IMR-90 (cell line): ENCODE measurements around the gene GBA3.

Source experiments
- BHLHE40 ChIP-seq: fragments of 150-350 bp; IDR thresholded peaks from 2 replicates; pipeline ENCODE4 v1.6.1; 2016; ENCODE audit warnings: mild to moderate bottlenecking, low read depth, low read length
- CEBPB ChIP-seq: IDR thresholded peaks from 2 replicates; pipeline ENCODE4 v1.6.1; 2012; ENCODE audit warnings: low read depth, low read length, improper control_type of control experiment
- CHD1 ChIP-seq: IDR thresholded peaks from 2 replicates; pipeline ENCODE4 v1.6.1; 2012; ENCODE audit warnings: low read depth, low read length, improper control_type of control experiment
- FOS ChIP-seq: fragments of 150-350 bp; IDR thresholded peaks from 2 replicates; pipeline ENCODE4 v1.6.1; 2016; ENCODE audit warnings: low read depth, low read length
- MAZ ChIP-seq: IDR thresholded peaks from 2 replicates; pipeline ENCODE4 v1.6.1; 2012; ENCODE audit warnings: low read depth, mild to moderate bottlenecking, low read length, improper control_type of control experiment, moderate library complexity, borderline replicate concordance
- NFE2L2 ChIP-seq: fragments of 150-350 bp; IDR thresholded peaks from 2 replicates; pipeline ENCODE4 v1.6.1; 2016; ENCODE audit warnings: low read depth, mild to moderate bottlenecking, low read length
- POLR2A ChIP-seq: IDR thresholded peaks from 2 replicates; pipeline ENCODE4 v1.6.1; 2012; ENCODE audit warnings: mild to moderate bottlenecking, low read depth, low read length
- RAD21 ChIP-seq: IDR thresholded peaks from 2 replicates; pipeline ENCODE4 v1.6.1; 2012; ENCODE audit warnings: low read length, improper control_type of control experiment
- RFX5 ChIP-seq: IDR thresholded peaks from 2 replicates; pipeline ENCODE4 v1.8.0; 2012; ENCODE audit warnings: low read depth, mild to moderate bottlenecking, low read length, moderate library complexity
- SMC3 ChIP-seq: fragments of 150-350 bp; IDR thresholded peaks from 2 replicates; pipeline ENCODE4 v1.6.1; 2016; ENCODE audit warnings: low read depth, mild to moderate bottlenecking, antibody characterized with exemption, low read length, moderate library complexity
- USF2 ChIP-seq: fragments of 150-350 bp; IDR thresholded peaks from 2 replicates; pipeline ENCODE4 v1.6.1; 2017; ENCODE audit warnings: mild to moderate bottlenecking, antibody characterized with exemption, low read length, low read depth
- TF ChIP-seq, protein P1 (sequence below): conservative IDR thresholded peaks from 2 replicates; pipeline ENCODE4 v1.5.1; 2012; ENCODE audit warnings: mild to moderate bottlenecking, low read depth, low read length, improper control_type of control experiment

- no peak for TF ChIP-seq POLR2A
- TF ChIP-seq, protein P1, sequence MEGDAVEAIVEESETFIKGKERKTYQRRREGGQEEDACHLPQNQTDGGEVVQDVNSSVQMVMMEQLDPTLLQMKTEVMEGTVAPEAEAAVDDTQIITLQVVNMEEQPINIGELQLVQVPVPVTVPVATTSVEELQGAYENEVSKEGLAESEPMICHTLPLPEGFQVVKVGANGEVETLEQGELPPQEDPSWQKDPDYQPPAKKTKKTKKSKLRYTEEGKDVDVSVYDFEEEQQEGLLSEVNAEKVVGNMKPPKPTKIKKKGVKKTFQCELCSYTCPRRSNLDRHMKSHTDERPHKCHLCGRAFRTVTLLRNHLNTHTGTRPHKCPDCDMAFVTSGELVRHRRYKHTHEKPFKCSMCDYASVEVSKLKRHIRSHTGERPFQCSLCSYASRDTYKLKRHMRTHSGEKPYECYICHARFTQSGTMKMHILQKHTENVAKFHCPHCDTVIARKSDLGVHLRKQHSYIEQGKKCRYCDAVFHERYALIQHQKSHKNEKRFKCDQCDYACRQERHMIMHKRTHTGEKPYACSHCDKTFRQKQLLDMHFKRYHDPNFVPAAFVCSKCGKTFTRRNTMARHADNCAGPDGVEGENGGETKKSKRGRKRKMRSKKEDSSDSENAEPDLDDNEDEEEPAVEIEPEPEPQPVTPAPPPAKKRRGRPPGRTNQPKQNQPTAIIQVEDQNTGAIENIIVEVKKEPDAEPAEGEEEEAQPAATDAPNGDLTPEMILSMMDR = no peak
- TF ChIP-seq RFX5 = no peak
- no peak for TF ChIP-seq CHD1
- no peak for TF ChIP-seq CEBPB
- no peak for TF ChIP-seq NFE2L2
- TF ChIP-seq SMC3 = no peak
- no peak for TF ChIP-seq FOS
- no peak for TF ChIP-seq BHLHE40
- TF ChIP-seq RAD21 = no peak
- no peak for TF ChIP-seq MAZ
- no peak for TF ChIP-seq USF2
Measured at GRCh38 chr4:22692736-22693135, at the start of gene GBA3.
